ENCODE measurements around the gene DYNLT4. TPM values are rescaled to one million over a fixed set of nuclear protein-coding genes. Genes with fewer than 3 reads are reported as not detected.
A peak's percentile ranks its signal among the peaks of the same experiment; 100 is the strongest.
"Not testable (repeated sequence)": the region's sequence is repeated elsewhere in the genome, so short reads cannot be mapped to it uniquely, and the experiment has no call there.

The DYNLT4 gene
- total RNA-seq, 2 donors from 2014 or later = not detected

DNA sequence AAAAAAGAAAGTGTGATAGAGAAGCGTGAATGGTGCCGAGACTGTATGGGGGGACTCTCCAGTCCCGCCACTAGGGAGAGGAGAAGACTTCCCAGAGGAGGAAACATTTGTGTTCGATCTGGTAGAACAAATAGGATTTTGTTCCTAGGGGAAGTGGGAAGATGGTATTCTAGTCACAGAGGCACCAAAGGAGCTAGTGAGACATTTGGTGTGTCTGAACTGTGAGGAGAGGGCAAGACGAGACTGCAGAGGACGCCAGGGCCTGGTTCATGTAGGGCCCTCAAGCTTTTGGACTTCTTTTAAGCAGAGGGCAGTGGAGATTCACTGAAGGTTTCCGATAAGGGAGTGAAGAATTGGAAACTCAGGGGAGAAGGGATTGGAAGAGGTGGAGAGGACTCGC, 4.1 kb upstream of the DYNLT4 start:
- Histone ChIP-seq H3K27ac (peak overlapping the region; percentile 99 to 100), H3K4me1 (ENCODE audit: control insufficient read depth in 1 of 2, low read depth in 2 of 2) (peaks cover 48 to 72% of the 10 kb centered on the region in 2 donors), H3K9me3 (no peaks in the 10 kb centered on the region), H3K4me3 (peak overlapping the region; percentile 2), H3K36me3 (peaks cover 8% of the 10 kb centered on the region), H3K27me3 (replicated peaks; ENCODE audit: insufficient read depth) (no peaks in the 10 kb centered on the region)
- DNase-seq (ENCODE audit: low spot score) (no peak), ATAC-seq (ENCODE audit: insufficient number of reproducible peaks, low FRiP score, low read depth) (no peak)
- TF ChIP-seq, protein P1, sequence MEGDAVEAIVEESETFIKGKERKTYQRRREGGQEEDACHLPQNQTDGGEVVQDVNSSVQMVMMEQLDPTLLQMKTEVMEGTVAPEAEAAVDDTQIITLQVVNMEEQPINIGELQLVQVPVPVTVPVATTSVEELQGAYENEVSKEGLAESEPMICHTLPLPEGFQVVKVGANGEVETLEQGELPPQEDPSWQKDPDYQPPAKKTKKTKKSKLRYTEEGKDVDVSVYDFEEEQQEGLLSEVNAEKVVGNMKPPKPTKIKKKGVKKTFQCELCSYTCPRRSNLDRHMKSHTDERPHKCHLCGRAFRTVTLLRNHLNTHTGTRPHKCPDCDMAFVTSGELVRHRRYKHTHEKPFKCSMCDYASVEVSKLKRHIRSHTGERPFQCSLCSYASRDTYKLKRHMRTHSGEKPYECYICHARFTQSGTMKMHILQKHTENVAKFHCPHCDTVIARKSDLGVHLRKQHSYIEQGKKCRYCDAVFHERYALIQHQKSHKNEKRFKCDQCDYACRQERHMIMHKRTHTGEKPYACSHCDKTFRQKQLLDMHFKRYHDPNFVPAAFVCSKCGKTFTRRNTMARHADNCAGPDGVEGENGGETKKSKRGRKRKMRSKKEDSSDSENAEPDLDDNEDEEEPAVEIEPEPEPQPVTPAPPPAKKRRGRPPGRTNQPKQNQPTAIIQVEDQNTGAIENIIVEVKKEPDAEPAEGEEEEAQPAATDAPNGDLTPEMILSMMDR (IDR thresholded peaks at IDR 0.05) = no peak

DNA sequence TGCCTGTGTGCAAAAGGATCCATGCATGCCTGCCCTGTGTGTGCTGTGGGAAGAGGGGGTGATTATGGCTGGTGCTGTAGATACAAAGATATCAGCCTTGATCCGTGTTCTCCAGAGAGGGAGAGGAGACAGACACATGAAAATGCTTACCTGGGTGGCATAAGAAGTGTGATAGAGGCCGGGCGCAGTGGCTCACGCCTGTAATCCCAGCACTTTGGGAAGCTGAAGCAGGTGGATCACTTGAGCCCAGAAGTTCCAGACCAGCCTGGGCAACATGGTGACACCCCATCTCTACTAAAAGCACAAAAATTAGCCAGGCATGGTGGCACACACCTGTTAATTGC, 3.6 kb upstream of the DYNLT4 start:
- not testable (repeated sequence) for H3K27me3 ChIP-seq (replicated peaks; ENCODE audit: insufficient read depth); H3K9me3 ChIP-seq; ATAC-seq (ENCODE audit: insufficient number of reproducible peaks, low FRiP score, low read depth); DNase-seq (ENCODE audit: low spot score)
- Histone ChIP-seq H3K27ac (peak overlapping the region; percentile 99 to 100), H3K36me3 (peaks cover 12% of the 10 kb centered on the region), H3K4me1 (ENCODE audit: control insufficient read depth in 1 of 2, low read depth in 2 of 2) (peaks cover 53 to 77% of the 10 kb centered on the region in 2 donors), H3K4me3 (peak overlapping the region; percentile 59)

DNA sequence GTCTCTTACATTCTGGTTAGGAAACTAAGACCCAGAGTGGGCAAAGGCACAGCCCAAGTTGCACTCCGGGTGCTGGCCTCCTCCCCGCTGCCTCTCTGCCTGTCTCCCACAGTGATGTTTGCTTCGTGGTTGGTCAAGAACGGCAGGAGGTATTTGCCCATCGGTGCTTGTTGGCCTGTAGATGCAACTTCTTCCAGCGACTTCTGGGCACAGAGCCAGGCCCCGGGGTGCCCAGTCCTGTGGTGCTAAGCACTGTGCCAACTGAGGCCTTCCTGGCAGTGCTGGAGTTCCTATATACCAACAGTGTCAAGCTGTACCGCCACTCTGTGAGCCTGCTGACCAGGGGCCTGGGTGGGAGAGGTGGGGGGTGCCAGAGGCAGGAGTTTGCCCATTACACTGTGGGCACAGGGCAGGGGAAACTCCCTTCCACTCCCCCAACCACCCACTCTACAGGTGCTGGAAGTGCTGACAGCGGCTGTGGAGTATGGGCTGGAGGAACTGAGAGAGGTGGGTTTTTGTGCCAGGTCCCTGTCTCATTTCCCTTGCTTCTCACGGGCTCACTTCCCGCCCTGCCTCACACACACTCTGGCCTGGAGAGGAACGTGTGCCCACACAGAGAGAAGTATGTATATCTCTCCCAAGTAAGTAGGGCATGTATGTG, 3.1 kb upstream of the DYNLT4 start:
- ATAC-seq (ENCODE audit: insufficient number of reproducible peaks, low FRiP score, low read depth) (no peak), DNase-seq (ENCODE audit: low spot score) (no peak)
- Histone ChIP-seq H3K36me3 (peaks cover 17% of the 10 kb centered on the region), H3K27me3 (replicated peaks; ENCODE audit: insufficient read depth) (no peaks in the 10 kb centered on the region), H3K27ac (peak overlapping the region; percentile 99 to 100), H3K9me3 (no peaks in the 10 kb centered on the region), H3K4me3 (peak overlapping the region; percentile 59), H3K4me1 (ENCODE audit: control insufficient read depth in 1 of 2, low read depth in 2 of 2) (peaks cover 54 to 82% of the 10 kb centered on the region in 2 donors)
- TF ChIP-seq, protein P1 (IDR thresholded peaks at IDR 0.05) = no peak

DNA sequence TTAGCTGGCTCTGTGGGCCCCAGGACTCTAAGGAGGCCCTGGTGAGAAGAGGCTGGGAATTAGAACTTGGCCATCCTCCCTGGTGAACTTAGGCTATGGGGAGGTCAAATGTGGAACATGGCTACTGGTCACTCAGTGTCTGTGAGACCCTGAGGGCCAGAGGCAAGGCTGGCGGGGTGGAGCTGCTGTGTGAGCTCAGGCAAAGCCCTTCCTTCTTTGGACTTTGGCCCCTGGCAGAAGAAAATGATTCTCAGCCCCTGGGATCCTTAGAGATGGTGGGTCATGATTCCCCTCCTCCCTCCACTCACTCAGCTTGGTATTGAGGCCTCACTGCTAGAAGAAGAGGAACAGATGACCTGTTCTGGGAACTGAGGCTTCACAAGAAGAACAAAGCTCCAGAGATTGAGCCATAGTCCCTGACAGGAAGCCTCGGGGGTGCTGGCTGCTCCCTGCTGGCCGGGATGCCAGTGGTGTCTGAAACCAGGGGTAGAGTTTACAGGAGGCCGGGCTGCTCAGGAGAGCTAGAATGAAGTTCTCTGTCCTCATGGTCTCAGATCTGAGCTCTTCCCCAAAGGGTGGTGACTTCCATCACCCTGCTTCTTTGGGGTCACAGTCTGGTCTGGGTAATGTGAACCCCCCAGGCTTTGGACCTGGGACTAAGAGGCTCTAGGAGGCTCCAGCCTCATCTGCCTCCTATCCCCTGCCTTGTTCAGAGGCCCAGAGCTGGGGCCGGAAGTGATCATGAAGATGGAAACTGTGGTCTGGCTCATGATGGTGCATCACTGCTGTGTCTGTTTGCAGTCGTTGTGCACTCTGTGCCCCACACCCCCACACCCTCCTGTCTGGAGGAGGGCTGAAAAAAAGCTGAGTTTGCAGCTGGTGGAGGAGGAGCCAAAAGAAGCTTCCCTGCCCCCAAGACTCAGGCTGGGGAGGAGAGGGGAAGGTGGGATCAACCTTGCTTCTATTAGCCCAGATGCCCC, 2.1 kb upstream of the DYNLT4 start:
- H3K36me3 ChIP-seq = peaks cover 24% of the 10 kb centered on the region
- H3K4me3 ChIP-seq = peak overlapping the region; percentile 59
- no peaks in the 10 kb centered on the region for H3K9me3 ChIP-seq
- ATAC-seq (ENCODE audit: insufficient number of reproducible peaks, low FRiP score, low read depth) = no peak
- TF ChIP-seq, protein P1 (IDR thresholded peaks at IDR 0.05) = no peak
- H3K27me3 ChIP-seq (replicated peaks; ENCODE audit: insufficient read depth) = no peaks in the 10 kb centered on the region
- H3K27ac ChIP-seq = peak overlapping the region; percentile 99 to 100
- DNase-seq (ENCODE audit: low spot score) = no peak
- H3K4me1 ChIP-seq (ENCODE audit: control insufficient read depth in 1 of 2, low read depth in 2 of 2) = peaks cover 54 to 92% of the 10 kb centered on the region in 2 donors

DNA sequence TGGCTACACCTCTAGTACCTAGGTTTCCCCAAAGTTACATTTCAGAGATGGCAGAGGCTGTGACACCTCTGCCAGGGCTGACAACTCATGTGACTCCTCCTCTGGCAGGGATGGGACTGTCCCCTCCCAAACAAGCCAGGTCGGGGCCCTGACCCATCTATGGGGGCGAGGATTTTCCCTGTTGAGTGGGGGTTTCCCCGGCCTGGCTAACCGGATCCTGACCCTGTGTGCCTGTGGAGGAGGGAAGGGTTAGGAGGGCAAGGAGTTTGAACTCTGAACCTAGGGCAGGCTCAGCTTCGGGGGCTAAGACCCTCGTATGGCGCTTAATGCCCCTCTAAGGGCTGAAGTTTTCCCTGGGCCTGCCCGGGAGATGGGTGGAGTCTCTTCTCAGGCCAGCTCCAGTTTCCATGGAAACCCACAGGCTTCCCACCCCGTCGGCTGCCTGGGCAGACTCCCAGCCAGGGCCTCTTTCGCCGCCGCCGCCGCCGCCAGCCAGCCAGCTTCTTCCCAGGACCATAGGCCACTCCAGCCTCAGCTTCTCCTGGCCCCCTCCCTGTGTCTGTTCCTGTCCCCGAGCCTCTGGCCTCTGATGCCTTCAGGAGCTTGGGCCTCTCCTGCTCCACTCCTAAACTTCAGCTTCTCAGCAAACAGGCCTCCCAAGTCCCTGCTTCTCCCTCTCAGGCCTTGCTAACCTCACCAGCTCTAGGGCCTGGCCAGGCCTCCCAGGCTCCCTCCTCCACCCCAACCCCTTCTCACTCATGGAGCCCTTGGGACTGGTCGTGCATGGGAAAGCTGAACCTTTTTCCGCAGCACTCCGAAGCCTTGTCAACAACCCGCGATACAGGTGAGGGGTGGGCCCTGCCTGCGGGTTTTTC, 1.1 kb upstream of the DYNLT4 start, which contains the start of gene BTBD19:
TSS of gene BTBD19 (plus strand) at position 461 of the 875 bp plus-strand sequence. CDS start at position 759, 298 bp downstream.
- TF ChIP-seq, protein P1 (IDR thresholded peaks at IDR 0.05) = no peak
- peaks cover 28% of the 10 kb centered on the region for H3K36me3 ChIP-seq
- no peaks in the 10 kb centered on the region for H3K9me3 ChIP-seq
- no peak for DNase-seq (ENCODE audit: low spot score)
- peak within 1 kb of the TSS; percentile 59 for H3K4me3 ChIP-seq
- H3K27ac ChIP-seq = peak within 1 kb of the TSS; percentile 99 to 100
- peaks cover 57 to 100% of the 10 kb centered on the region in 2 donors for H3K4me1 ChIP-seq (ENCODE audit: control insufficient read depth in 1 of 2, low read depth in 2 of 2)
- peak; percentile 23 for ATAC-seq (ENCODE audit: insufficient number of reproducible peaks, low FRiP score, low read depth)
- H3K27me3 ChIP-seq (replicated peaks; ENCODE audit: insufficient read depth) = no peaks in the 10 kb centered on the region
